Central memory CD8-positive, alpha-beta T cell (primary cell): Measurements from ENCODE around the gene FAU.
A peak's percentile ranks its signal among the peaks of the same experiment; 100 is the strongest.

Source experiments
- ATAC-seq: fragments of 150-1000 bp; cut with Tn5 transposase; replicated peaks from 2 replicates; pipeline ENCODE4 v1.10.0; 2022; ENCODE audit warnings: mild to moderate bottlenecking, moderate FRiP score, moderate number of reproducible peaks; ENCODE audit not compliant: poor library complexity, severe bottlenecking; ENCODE audit errors: extremely low read depth
- DNase-seq, 2 donors: peaks; one replicate each; pipeline ENCODE4 v3.0.0; 2021; ENCODE audit warnings: low spot score in 2 of 2
- H3K27ac Mint-ChIP-seq: one replicate; pipeline ENCODE4 v1.8.0; 2022; ENCODE audit warnings: low read depth, mild to moderate bottlenecking, moderate library complexity, mixed read lengths
- H3K27me3 Mint-ChIP-seq: one replicate; pipeline ENCODE4 v1.8.0; 2022; ENCODE audit warnings: mixed read lengths
- H3K36me3 Mint-ChIP-seq: one replicate; pipeline ENCODE4 v1.8.0; 2022; ENCODE audit warnings: mild to moderate bottlenecking, moderate library complexity, mixed read lengths; ENCODE audit not compliant: insufficient read depth
- H3K4me1 Mint-ChIP-seq: one replicate; pipeline ENCODE4 v1.8.0; 2022; ENCODE audit warnings: mixed read lengths
- H3K4me3 Mint-ChIP-seq: one replicate; pipeline ENCODE4 v1.8.0; 2022; ENCODE audit warnings: mild to moderate bottlenecking, moderate library complexity, mixed read lengths
- H3K9me3 Mint-ChIP-seq: one replicate; pipeline ENCODE4 v1.8.0; 2022; ENCODE audit warnings: mixed read lengths

Gene FAU

GRCh38 chr11:65107078-65107477 is 14.9 kb downstream of the FAU start:
- no peak for DNase-seq
- no peak for ATAC-seq
- no peaks in the 10 kb centered on the region for H3K9me3 Mint-ChIP-seq
- peaks cover 32% of the 10 kb centered on the region for H3K36me3 Mint-ChIP-seq
- peaks cover 29% of the 10 kb centered on the region for H3K4me1 Mint-ChIP-seq
- no peak overlapping the region for H3K27ac Mint-ChIP-seq
- H3K27me3 Mint-ChIP-seq: no peaks in the 10 kb centered on the region
- H3K4me3 Mint-ChIP-seq: no peak overlapping the region

DNA sequence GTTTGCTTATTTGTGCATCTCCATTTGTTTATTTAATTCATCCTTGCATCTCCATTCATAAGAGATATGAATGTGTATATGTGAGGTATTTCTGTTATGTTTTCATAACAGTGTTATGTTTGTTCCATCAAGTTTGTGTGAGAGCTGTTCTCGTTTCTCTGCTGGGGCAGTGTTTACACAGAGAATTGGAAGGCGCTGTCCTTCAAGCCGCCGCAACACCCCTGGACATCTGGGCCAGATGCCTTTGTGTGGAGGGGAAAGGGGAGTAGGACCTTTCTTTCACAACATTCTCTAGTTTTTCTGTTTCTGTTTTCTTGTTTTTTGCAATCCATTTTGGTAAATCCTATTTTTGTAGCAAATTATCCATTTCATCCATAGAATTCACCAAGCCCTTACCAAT is 17.3 kb downstream of the FAU start:
- no peak for ATAC-seq
- H3K36me3 Mint-ChIP-seq: peaks cover 22% of the 10 kb centered on the region
- peaks cover 8% of the 10 kb centered on the region for H3K4me1 Mint-ChIP-seq
- H3K27me3 Mint-ChIP-seq: no peaks in the 10 kb centered on the region
- no peak overlapping the region for H3K4me3 Mint-ChIP-seq
- DNase-seq: no peak
- no peaks in the 10 kb centered on the region for H3K9me3 Mint-ChIP-seq
- no peak overlapping the region for H3K27ac Mint-ChIP-seq

DNA sequence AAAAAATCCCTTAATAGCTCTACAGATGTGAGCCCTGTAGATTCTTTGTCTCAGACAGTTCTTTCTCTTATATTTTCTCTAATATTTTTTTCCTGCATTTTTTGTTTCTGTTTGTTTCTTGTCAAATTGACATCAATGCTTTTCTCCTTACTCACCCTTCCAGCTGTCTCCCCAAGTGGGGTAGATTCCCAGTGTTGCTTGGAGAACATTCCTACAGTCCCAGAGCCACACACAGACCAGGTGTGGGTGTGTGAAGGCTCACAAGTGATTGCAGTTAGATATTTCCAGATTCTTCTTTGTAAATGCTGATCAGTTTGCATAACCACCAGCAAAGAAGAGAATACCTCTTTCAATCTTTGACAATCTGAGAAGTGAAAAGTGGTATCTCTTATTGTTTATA is 18.5 kb downstream of the FAU start:
- Mint-ChIP-seq H3K36me3 (peaks cover 18% of the 10 kb centered on the region), H3K4me1 (peaks cover 14% of the 10 kb centered on the region), H3K9me3 (no peaks in the 10 kb centered on the region), H3K27me3 (no peaks in the 10 kb centered on the region), H3K4me3 (no peak overlapping the region), H3K27ac (no peak overlapping the region)
- ATAC-seq (no peak), DNase-seq (no peak)

GRCh38 chr11:65102142-65103095 is 19.5 kb downstream of the FAU start:
- Mint-ChIP-seq H3K36me3 (peaks cover 15% of the 10 kb centered on the region), H3K9me3 (no peaks in the 10 kb centered on the region), H3K4me1 (peaks cover 14% of the 10 kb centered on the region), H3K4me3 (no peak overlapping the region), H3K27ac (no peak overlapping the region), H3K27me3 (no peaks in the 10 kb centered on the region)
- DNase-seq (no peak), ATAC-seq (no peak)

DNA sequence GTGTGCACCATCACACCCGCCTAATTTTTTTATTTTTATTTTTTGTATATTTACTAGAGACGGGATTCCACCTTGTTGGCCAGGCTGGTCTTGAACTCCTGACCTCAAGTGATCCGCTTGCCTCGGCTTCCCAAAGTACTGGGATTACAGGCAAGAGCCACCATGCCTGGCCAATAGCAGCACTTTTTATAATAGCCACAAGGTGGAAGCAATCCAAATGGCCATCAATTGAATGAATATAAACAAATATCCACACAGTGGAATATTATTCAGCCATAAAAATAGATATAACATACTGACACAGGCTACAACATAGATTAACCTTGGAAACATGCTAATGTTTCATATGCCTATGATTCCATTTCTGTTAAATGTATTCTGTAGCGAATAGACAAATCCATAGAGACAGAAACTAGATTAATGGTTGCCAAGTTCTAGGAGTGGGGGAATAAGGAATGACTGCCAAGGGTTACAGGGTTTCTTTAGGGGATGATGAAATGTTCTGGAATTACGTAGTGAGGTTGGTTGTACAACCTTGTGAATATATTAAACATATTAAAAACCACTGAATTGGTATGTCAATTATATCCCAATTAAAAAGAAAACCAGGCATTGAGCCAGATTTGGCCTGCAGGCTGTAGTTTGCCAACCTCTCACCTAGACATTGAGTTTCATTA is 21.1 kb downstream of the FAU start:
- peaks cover 9% of the 10 kb centered on the region for H3K36me3 Mint-ChIP-seq

GRCh38 chr11:65096926-65097325 is 25.0 kb downstream of the FAU start:
- ATAC-seq: no peak
- Mint-ChIP-seq H3K27ac (peak overlapping the region; percentile 86), H3K4me1 (peaks cover 11% of the 10 kb centered on the region), H3K27me3 (no peaks in the 10 kb centered on the region), H3K36me3 (peaks cover 2% of the 10 kb centered on the region), H3K9me3 (no peaks in the 10 kb centered on the region), H3K4me3 (peak overlapping the region; percentile 81)
- no peak for DNase-seq

More for the DNA sequence above, 21.1 kb downstream of the FAU start:
- no peak overlapping the region for H3K4me3 Mint-ChIP-seq
- peaks cover 17% of the 10 kb centered on the region for H3K4me1 Mint-ChIP-seq
- H3K27me3 Mint-ChIP-seq: no peaks in the 10 kb centered on the region
- no peak for ATAC-seq
- no peak for DNase-seq
- H3K27ac Mint-ChIP-seq: no peak overlapping the region
- H3K9me3 Mint-ChIP-seq: no peaks in the 10 kb centered on the region

DNA sequence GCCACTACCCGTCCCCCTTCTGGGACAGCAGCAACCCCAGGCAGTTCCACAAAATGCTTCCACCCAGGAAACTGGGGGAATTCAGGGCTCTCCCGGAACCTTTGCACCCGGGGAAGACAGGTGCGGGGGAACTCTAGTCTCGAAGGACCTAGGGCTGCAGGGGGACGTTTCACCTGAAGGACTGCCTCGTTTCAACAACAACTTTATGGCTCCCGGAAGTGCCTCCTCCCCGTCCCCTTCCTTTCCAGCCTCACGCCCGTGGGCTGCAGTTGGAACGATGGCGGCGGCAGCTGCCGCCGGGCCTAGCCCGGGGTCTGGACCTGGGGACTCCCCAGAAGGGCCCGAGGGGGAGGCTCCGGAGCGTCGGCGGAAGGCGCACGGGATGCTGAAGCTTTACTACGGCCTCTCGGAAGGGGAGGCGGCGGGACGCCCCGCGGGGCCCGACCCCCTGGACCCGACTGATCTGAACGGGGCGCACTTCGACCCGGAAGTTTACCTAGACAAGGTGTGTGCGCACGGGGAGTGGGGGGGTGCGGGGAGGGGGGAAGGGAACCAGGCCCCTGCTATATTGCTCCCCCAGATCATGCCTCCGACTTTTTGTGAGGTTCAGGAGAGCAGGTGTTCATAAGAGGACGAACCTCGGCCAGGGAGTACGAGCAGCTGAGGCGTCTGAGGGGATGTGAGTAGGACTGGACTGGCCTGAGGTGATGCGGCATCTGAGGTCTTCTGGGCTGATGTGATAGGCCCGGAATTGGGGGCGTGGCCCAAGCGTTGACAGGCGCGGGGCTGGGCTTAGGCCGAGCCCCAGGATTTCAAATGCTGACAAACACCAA is 25.7 kb downstream of the FAU start, which contains the start of gene VPS51:
VPS51 (plus strand) TSS at position 241 of the 833 bp plus-strand sequence; CDS start at position 278, 37 bp downstream.
- Mint-ChIP-seq H3K36me3 (peaks cover 2% of the 10 kb centered on the region), H3K4me1 (peaks cover 11% of the 10 kb centered on the region), H3K9me3 (no peaks in the 10 kb centered on the region), H3K27me3 (no peaks in the 10 kb centered on the region), H3K4me3 (peak within 1 kb of the TSS; percentile 81), H3K27ac (peak within 1 kb of the TSS; percentile 86)
- DNase-seq: peak; percentile 78 to 81
- ATAC-seq: peak; percentile 90

GRCh38 chr11:65095427-65095826 is 26.5 kb downstream of the FAU start:
- H3K9me3 Mint-ChIP-seq: no peaks in the 10 kb centered on the region
- DNase-seq (no peak), ATAC-seq (no peak)

DNA sequence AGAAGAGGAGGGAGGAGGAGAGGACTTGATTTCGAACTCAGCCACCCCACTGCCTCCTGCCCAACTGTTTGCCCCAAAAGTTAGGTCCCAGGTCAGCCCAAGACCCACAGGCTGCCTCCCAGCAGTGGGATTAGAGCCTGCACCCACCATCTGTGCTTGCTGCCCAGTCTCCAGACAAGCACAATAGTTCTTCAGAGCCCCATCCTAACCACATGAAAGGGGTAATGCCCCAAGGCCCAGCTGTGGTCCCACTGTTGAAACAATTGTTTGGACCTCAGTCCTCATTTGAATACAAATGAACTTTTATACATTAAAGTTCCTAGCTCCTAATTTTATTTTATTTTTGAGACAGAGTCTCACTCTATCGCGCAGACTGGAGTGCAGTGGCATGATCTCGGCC is 31.3 kb downstream of the FAU start:
- peaks cover 4% of the 10 kb centered on the region for H3K4me1 Mint-ChIP-seq
- no peak overlapping the region for H3K27ac Mint-ChIP-seq
- H3K9me3 Mint-ChIP-seq: no peaks in the 10 kb centered on the region
- H3K4me3 Mint-ChIP-seq: no peak overlapping the region
- no peaks in the 10 kb centered on the region for H3K27me3 Mint-ChIP-seq
- ATAC-seq (no peak), DNase-seq (no peak)
- H3K36me3 Mint-ChIP-seq: peaks cover 6% of the 10 kb centered on the region

More at GRCh38 chr11:65095427-65095826, 26.5 kb downstream of the FAU start:
- Mint-ChIP-seq H3K4me1 (peaks cover 11% of the 10 kb centered on the region), H3K27me3 (no peaks in the 10 kb centered on the region), H3K36me3 (peaks cover 2% of the 10 kb centered on the region), H3K4me3 (peak overlapping the region; percentile 81), H3K27ac (peak overlapping the region; percentile 86)

- DNase-seq (no peak), ATAC-seq (no peak)
- Mint-ChIP-seq H3K9me3 (no peaks in the 10 kb centered on the region), H3K4me3 (no peak overlapping the region), H3K27ac (no peak overlapping the region), H3K36me3 (peaks cover 11% of the 10 kb centered on the region), H3K27me3 (no peaks in the 10 kb centered on the region), H3K4me1 (peaks cover 12% of the 10 kb centered on the region)
These were observed 32.3 kb downstream of the FAU start for GRCh38 chr11:65089621-65090020.

DNA sequence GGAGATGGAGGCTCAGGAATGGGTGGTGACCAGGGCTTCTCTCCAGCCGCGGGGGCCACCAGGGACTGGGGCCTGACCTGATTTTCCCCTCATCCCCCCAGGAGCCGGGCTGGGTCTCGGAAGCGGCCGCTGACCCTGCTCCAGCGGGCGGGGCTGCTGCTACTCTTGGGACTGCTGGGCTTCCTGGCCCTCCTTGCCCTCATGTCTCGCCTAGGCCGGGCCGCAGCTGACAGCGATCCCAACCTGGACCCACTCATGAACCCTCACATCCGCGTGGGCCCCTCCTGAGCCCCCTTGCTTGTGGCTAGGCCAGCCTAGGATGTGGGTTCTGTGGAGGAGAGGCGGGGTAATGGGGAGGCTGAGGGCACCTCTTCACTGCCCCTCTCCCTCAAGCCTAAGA is 34.1 kb downstream of the FAU start:
- Mint-ChIP-seq H3K27ac (no peak overlapping the region), H3K4me1 (peaks cover 29% of the 10 kb centered on the region), H3K27me3 (no peaks in the 10 kb centered on the region), H3K36me3 (peaks cover 25% of the 10 kb centered on the region), H3K9me3 (no peaks in the 10 kb centered on the region), H3K4me3 (no peak overlapping the region)
- DNase-seq (no peak), ATAC-seq (no peak)

DNA sequence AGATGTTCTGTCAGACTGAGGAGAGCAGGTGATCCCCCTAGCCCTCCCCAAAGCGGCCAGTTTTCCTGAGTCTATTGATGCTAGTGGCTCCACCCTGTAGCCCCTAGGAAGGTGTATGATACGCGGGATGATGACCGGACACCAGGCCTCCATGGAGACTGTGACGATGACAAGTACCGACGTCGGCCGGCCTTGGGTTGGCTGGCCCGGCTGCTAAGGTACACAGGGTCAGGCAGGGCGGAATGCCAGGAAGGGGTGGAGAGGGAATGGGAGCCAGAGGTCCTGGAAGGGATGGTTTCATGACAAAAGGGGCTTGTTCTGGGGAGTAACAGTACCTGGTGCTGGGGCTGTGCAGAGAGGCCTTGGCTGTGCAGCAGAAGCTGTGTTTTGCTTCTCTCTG is 34.7 kb downstream of the FAU start:
- DNase-seq (no peak), ATAC-seq (no peak)
- H3K4me1 Mint-ChIP-seq: peaks cover 29% of the 10 kb centered on the region
- H3K36me3 Mint-ChIP-seq: peaks cover 25% of the 10 kb centered on the region
- H3K9me3 Mint-ChIP-seq: no peaks in the 10 kb centered on the region
- no peaks in the 10 kb centered on the region for H3K27me3 Mint-ChIP-seq
- H3K4me3 Mint-ChIP-seq: no peak overlapping the region
- H3K27ac Mint-ChIP-seq: no peak overlapping the region
